Measurements from ENCODE around the gene RIF1. TPM values are rescaled to one million over a fixed set of nuclear protein-coding genes. Genes with fewer than 3 reads are reported as not detected.

Gene RIF1
- total and polyA plus RNA-seq, 4 donors, result 2.2 to 26.9 (median 12.2) TPM

DNA sequence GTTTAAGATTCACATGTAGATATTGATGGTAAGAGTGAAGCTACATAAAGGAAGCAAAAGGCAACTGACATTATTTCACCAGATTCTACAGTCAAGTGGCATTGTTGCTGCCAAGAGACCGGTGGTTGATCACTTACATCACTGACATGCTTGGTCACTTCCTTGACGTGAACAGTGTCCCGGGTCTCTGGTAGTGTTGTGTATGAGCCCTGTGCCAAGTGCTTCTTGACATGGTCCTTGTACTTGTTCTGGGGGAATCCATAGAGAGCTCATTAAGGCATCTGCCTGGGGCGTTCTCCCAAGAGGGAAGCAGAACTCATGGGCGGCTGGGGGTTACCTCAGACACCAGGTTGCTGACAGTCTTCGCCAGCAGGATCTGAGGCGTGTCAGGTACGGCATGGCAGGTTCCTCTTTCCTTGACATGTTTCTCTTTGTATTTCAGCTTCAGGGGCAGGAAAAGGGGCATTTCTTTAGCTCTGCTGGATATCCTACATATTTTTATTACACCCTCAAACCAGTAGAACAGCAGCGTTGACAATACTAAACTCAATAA, 116.2 kb downstream of the RIF1 start:
- no peaks in the 10 kb centered on the region for H3K36me3 ChIP-seq (ENCODE audit: control insufficient read depth in 4 of 4, insufficient read depth in 3 of 4, low read depth in 1 of 4, low read length in 3 of 4)
- TF ChIP-seq YY1 (IDR thresholded peaks at IDR 0.05) (no peak), FOXA2 (IDR thresholded peaks at IDR 0.05) (no peak), REST (IDR thresholded peaks at IDR 0.05) (no peak)
- no peak overlapping the region for H3K4me3 ChIP-seq (ENCODE audit: low read depth in 1 of 3, low read length in 3 of 3)
- DNase-seq (ENCODE audit: low spot score), result no peak
- no peaks in the 10 kb centered on the region for H3K27me3 ChIP-seq (ENCODE audit: control insufficient read depth in 4 of 4, insufficient read depth in 4 of 4, low read length in 3 of 4)
- H3K27ac ChIP-seq (ENCODE audit: low read depth in 1 of 2, low read length in 2 of 2), result no peak overlapping the region
- H3K4me1 ChIP-seq (ENCODE audit: control insufficient read depth in 4 of 4, insufficient read depth in 4 of 4, low read length in 3 of 4), result no peaks in the 10 kb centered on the region
- no peaks in the 10 kb centered on the region for H3K9me3 ChIP-seq (ENCODE audit: control insufficient read depth in 4 of 4, low read length in 3 of 4)
- H3K9ac ChIP-seq (ENCODE audit: low read depth in 1 of 2, low read length in 2 of 2), result no peak overlapping the region
- 81% methylated on average over 9 of the region's 9 CpGs for WGBS

DNA sequence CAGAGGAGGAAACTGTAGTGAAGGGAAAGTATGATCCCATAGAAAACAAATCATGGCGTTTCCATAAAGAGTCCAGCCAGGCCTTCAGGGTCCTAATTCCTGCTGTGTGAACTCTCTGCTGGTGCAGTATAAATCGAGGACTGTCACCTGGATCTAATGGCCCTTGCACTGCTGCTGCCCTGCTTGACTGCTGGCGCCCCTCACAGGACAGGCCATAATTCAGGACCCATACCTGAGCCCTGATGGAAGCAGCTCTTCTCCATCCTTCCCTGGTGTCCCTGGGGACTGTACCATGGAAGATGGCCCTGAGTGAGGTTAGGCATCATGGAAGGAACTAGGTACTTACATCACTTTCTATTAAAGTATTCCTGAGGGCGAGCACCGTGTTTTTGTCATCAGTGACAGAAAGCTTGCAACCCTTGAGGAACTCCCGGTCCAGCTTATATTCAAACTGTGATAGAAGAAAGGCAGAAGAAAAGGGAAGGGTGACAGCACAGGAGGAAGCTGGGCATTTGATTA, 116.9 kb downstream of the RIF1 start:
- no peaks in the 10 kb centered on the region for H3K4me1 ChIP-seq (ENCODE audit: control insufficient read depth in 4 of 4, insufficient read depth in 4 of 4, low read length in 3 of 4)
- H3K9me3 ChIP-seq (ENCODE audit: control insufficient read depth in 4 of 4, low read length in 3 of 4), result no peaks in the 10 kb centered on the region
- TF ChIP-seq EGR1 (IDR thresholded peaks at IDR 0.05; ENCODE audit: low read depth in 2 of 2) (no peak), SP1 (IDR thresholded peaks at IDR 0.05) (no peak), HNF4G (IDR thresholded peaks at IDR 0.05) (no peak), REST (IDR thresholded peaks at IDR 0.05) (no peak), GABPA (IDR thresholded peaks at IDR 0.05 in 1 of 2, conservative IDR thresholded peaks at IDR 0.05 in 1 of 2) (no peak), HNF4A (conservative IDR thresholded peaks at IDR 0.05) (no peak), RXRA (IDR thresholded peaks at IDR 0.05) (no peak), YY1 (IDR thresholded peaks at IDR 0.05) (no peak), TAF1 (conservative IDR thresholded peaks at IDR 0.05) (no peak), RAD21 (IDR thresholded peaks at IDR 0.05) (no peak), ATF3 (IDR thresholded peaks at IDR 0.05) (no peak)
- TF ChIP-seq, protein P1, sequence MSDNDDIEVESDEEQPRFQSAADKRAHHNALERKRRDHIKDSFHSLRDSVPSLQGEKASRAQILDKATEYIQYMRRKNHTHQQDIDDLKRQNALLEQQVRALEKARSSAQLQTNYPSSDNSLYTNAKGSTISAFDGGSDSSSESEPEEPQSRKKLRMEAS (IDR thresholded peaks at IDR 0.05), result no peak
- TF ChIP-seq, protein P2, sequence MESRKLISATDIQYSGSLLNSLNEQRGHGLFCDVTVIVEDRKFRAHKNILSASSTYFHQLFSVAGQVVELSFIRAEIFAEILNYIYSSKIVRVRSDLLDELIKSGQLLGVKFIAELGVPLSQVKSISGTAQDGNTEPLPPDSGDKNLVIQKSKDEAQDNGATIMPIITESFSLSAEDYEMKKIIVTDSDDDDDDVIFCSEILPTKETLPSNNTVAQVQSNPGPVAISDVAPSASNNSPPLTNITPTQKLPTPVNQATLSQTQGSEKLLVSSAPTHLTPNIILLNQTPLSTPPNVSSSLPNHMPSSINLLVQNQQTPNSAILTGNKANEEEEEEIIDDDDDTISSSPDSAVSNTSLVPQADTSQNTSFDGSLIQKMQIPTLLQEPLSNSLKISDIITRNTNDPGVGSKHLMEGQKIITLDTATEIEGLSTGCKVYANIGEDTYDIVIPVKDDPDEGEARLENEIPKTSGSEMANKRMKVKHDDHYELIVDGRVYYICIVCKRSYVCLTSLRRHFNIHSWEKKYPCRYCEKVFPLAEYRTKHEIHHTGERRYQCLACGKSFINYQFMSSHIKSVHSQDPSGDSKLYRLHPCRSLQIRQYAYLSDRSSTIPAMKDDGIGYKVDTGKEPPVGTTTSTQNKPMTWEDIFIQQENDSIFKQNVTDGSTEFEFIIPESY (IDR thresholded peaks at IDR 0.05), result no peak
- H3K9ac ChIP-seq (ENCODE audit: low read depth in 1 of 2, low read length in 2 of 2), result no peak overlapping the region
- H3K4me3 ChIP-seq (ENCODE audit: low read depth in 1 of 3, low read length in 3 of 3), result no peak overlapping the region
- DNase-seq (ENCODE audit: low spot score), result no peak
- no peaks in the 10 kb centered on the region for H3K36me3 ChIP-seq (ENCODE audit: control insufficient read depth in 4 of 4, insufficient read depth in 3 of 4, low read depth in 1 of 4, low read length in 3 of 4)
- no peaks in the 10 kb centered on the region for H3K27me3 ChIP-seq (ENCODE audit: control insufficient read depth in 4 of 4, insufficient read depth in 4 of 4, low read length in 3 of 4)
- WGBS, result 94% methylated on average over 6 of the region's 6 CpGs
- H3K27ac ChIP-seq (ENCODE audit: low read depth in 1 of 2, low read length in 2 of 2), result no peak overlapping the region
